PC-9 (cell line): ENCODE data around the gene SEPTIN11. TPM values are rescaled to one million over a fixed set of nuclear protein-coding genes. Genes with fewer than 3 reads are reported as not detected.

ENCODE experiments used
- BruUV-seq: library from RNA; stranded (reverse); fragments of 400-500 nt; replicated peaks from 2 replicates; lab custom pipeline; 2021; lab: Mats Ljungman, UMichigan
- CTCF ChIA-PET: fragments of 300-600 bp; sonication (Branson Sonifier 250); formaldehyde crosslinking; loops from one replicate; lab custom pipeline; 2022; ENCODE audit warnings: antibody characterized with exemption; lab: Charles Lee
- POLR2A ChIA-PET: fragments of 300-600 bp; sonication (Branson Sonifier 250); formaldehyde crosslinking; loops from one replicate; lab custom pipeline; 2022; ENCODE audit warnings: antibody characterized with exemption; ENCODE audit not compliant: unreplicated experiment; lab: Charles Lee
- DNase-seq, 2 experiments: peaks; one replicate each; pipeline versions ENCODE4 v3.0.0 to v3.0.0-alpha.2; 2015 to 2022; ENCODE audit warnings: mixed read lengths in 1 of 2
- H2AFZ ChIP-seq: fragments of 200-600 bp; sonication (generic); 2 replicates; pipeline ENCODE4 v1.8.1; 2017; ENCODE audit warnings: antibody characterized with exemption
- H3F3A ChIP-seq: fragments of 200-600 bp; sonication (generic); 2 replicates; pipeline ENCODE4 v1.8.1; 2017; ENCODE audit warnings: antibody characterized with exemption, mild to moderate bottlenecking, low read depth; ENCODE audit not compliant: insufficient read depth
- H3K27ac ChIP-seq: fragments of 200-600 bp; sonication (generic); 2 replicates; pipeline ENCODE4 v1.6.1; 2016; ENCODE audit warnings: mixed run types
- H3K27me3 ChIP-seq: fragments of 200-600 bp; sonication (generic); 2 replicates; pipeline ENCODE4 v1.6.1; 2016; ENCODE audit warnings: low read depth, mixed run types; ENCODE audit not compliant: insufficient read depth
- H3K36me3 ChIP-seq: fragments of 200-600 bp; sonication (generic); 2 replicates; pipeline ENCODE4 v1.6.1; 2016; ENCODE audit warnings: low read depth, mixed run types
- H3K4me1 ChIP-seq: fragments of 200-600 bp; sonication (generic); replicated peaks from 2 replicates; pipeline ENCODE4 v1.6.1; 2016; ENCODE audit warnings: mixed run types; ENCODE audit not compliant: insufficient read depth
- H3K4me2 ChIP-seq: fragments of 200-600 bp; sonication (generic); 2 replicates; pipeline ENCODE4 v1.6.1; 2017; ENCODE audit warnings: mixed run types
- H3K4me3 ChIP-seq: fragments of 200-600 bp; sonication (generic); 2 replicates; pipeline ENCODE4 v1.6.1; 2016; ENCODE audit warnings: mixed run types
- H3K79me2 ChIP-seq: fragments of 200-600 bp; sonication (generic); 2 replicates; pipeline ENCODE4 v1.6.1; 2017; ENCODE audit warnings: low read depth, mixed run types
- H3K9me2 ChIP-seq: fragments of 200-600 bp; sonication (generic); 2 replicates; pipeline ENCODE4 v1.8.1; 2017; ENCODE audit warnings: mild to moderate bottlenecking; ENCODE audit not compliant: insufficient read depth
- H3K9me3 ChIP-seq: fragments of 200-600 bp; sonication (generic); 2 replicates; pipeline ENCODE4 v1.8.1; 2016; ENCODE audit warnings: low read depth; ENCODE audit not compliant: insufficient read depth
- H4K20me1 ChIP-seq: fragments of 200-600 bp; sonication (generic); 2 replicates; pipeline ENCODE4 v1.8.1; 2017; ENCODE audit not compliant: insufficient read depth
- EZH2 ChIP-seq: fragments of 200-600 bp; sonication (generic); IDR thresholded peaks from 2 replicates; pipeline ENCODE4 v1.8.0; 2017; ENCODE audit warnings: antibody characterized with exemption, low read depth
- intact Hi-C: fragments of 100-400 bp; cut with micrococcal nuclease; formaldehyde crosslinking; loops from one replicate; pipeline ENCODE4 v1.10.0; 2022; ENCODE audit not compliant: unreplicated experiment
- total RNA-seq: library from RNA; stranded (reverse); gene quantifications from 2 replicates; pipeline ENCODE4 v1.2.3, GENCODE V29; 2021
- TF ChIP-seq, protein P1 (sequence below): fragments of 200-600 bp; sonication (generic); conservative IDR thresholded peaks from 2 replicates; pipeline ENCODE4 v1.6.1; 2017; ENCODE audit warnings: mixed run types, antibody characterized with exemption, mild to moderate bottlenecking, moderate library complexity

The SEPTIN11 gene
- total RNA-seq, 1 experiment from 2014 or later, result 48.1 TPM

DNA sequence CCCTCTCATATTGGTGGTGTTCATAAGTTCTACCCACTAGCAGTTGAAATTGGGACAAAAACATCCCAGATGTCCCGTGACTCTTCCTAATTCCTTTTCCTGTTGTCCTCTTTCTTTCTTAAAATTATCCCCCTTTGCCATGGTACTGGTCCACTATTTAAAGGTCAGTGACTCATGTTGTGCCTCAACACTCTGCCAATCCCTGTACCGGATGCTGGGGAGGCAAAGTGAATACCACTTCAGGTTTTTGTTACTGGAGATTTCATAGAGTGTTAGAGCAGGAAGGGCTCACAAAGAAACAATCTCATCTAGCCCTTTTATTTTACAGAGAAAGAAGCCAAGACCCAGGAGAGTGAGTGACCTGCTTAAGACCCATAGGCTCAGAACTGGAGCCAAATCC is 24.6 kb downstream of the SEPTIN11 start:
- POLR2A ChIA-PET, result no interaction called here
- peaks cover 10% of the 10 kb centered on the region; the same call in 1 of the 2 replicates for H3F3A ChIP-seq
- H2AFZ ChIP-seq, result no peak overlapping the region
- no peaks in the 10 kb centered on the region for H3K36me3 ChIP-seq
- H3K4me2 ChIP-seq, result no peak overlapping the region
- CTCF ChIA-PET, result no interaction called here
- no peaks in the 10 kb centered on the region for H3K9me2 ChIP-seq
- H3K4me1 ChIP-seq, result peaks cover 26% of the 10 kb centered on the region
- intact Hi-C loops, result no loop called here
- no TSS peak for BruUV-seq
- no peaks in the 10 kb centered on the region for H3K9me3 ChIP-seq
- H4K20me1 ChIP-seq, result no peaks in the 10 kb centered on the region
- TF ChIP-seq, protein P1, sequence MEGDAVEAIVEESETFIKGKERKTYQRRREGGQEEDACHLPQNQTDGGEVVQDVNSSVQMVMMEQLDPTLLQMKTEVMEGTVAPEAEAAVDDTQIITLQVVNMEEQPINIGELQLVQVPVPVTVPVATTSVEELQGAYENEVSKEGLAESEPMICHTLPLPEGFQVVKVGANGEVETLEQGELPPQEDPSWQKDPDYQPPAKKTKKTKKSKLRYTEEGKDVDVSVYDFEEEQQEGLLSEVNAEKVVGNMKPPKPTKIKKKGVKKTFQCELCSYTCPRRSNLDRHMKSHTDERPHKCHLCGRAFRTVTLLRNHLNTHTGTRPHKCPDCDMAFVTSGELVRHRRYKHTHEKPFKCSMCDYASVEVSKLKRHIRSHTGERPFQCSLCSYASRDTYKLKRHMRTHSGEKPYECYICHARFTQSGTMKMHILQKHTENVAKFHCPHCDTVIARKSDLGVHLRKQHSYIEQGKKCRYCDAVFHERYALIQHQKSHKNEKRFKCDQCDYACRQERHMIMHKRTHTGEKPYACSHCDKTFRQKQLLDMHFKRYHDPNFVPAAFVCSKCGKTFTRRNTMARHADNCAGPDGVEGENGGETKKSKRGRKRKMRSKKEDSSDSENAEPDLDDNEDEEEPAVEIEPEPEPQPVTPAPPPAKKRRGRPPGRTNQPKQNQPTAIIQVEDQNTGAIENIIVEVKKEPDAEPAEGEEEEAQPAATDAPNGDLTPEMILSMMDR, result no peak
- no peak for TF ChIP-seq EZH2
- no peak overlapping the region for H3K4me3 ChIP-seq
- H3K27ac ChIP-seq, result no peak overlapping the region
- no peak for DNase-seq
- H3K79me2 ChIP-seq, result no peaks in the 10 kb centered on the region
- no peaks in the 10 kb centered on the region for H3K27me3 ChIP-seq

DNA sequence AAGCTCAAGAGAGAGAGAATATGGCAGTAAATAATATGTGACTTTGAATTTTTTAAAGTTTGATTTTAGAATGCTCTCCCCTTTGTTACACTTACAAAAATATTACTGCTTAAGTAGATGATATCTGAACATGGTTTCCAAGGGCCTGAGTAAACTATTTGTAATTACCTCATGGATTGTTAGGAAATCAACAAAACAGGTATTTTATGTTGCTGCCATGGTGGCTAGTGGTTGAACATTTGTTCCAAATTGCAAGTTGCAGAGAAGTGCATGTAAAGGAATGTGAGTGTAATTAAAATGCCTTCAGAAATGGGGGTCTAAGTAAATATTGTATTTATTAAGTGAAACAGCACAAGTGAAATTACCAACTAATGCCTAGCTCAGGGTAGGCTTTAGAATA is 27.6 kb downstream of the SEPTIN11 start:
- Histone ChIP-seq H3F3A (peaks cover 10% of the 10 kb centered on the region; the same call in 1 of the 2 replicates), H4K20me1 (no peaks in the 10 kb centered on the region), H3K27ac (peak overlapping the region; percentile 42; the same call in 1 of the 2 replicates), H3K4me2 (peak overlapping the region; percentile 38), H3K9me3 (no peaks in the 10 kb centered on the region), H3K9me2 (no peaks in the 10 kb centered on the region), H2AFZ (no peak overlapping the region), H3K79me2 (0 out of 2 replicates have a peak, but pooled peaks cover 14% of the 10 kb centered on the region), H3K4me3 (no peak overlapping the region), H3K27me3 (no peaks in the 10 kb centered on the region), H3K36me3 (no peaks in the 10 kb centered on the region), H3K4me1 (peaks cover 34% of the 10 kb centered on the region)
- ChIA-PET CTCF (no interaction called here), POLR2A (interaction anchor here (0.6 kb wide), 1 partner anchor 109 kb away, joined by 3 read pairs; no protein-coding TSS in a partner anchor)
- peak in 1 of 2 experiments; percentile 40 for DNase-seq
- no TSS peak for BruUV-seq
- intact Hi-C loops, result no loop called here
- no peak for TF ChIP-seq EZH2
- TF ChIP-seq, protein P1, result no peak

DNA sequence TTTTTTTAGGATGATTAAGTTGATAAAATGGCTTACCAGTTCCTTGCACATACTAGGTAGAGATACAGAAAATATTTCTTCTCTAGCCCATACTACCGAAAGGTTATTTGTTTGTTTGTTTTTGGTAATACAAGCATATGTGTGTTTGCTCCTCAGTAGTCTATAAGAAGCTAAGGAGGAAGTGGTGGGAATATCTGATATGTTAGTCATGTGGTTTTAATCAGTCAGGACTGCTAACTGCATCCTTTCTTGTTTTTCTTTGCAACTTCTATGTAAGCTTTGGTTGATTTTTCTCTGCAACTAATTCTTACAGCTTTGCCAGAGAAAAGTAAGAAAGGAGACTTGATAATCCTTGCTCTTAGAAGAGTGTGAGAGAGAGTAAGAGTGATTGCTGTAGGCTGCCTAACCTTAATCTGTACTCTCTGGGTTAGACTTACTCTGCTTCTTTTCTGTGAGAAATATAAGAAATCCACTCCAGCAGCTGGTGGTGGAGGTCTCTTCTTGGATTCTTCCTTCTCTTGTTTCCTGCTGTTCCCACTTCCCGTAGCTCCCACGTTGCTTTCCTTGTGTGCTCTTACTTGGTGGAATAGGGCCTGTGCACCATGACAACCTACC is 28.3 kb downstream of the SEPTIN11 start:
- DNase-seq, result peak in 1 of 2 experiments; percentile 86
- CTCF ChIA-PET, result no interaction called here
- no peak overlapping the region for H2AFZ ChIP-seq
- H3K36me3 ChIP-seq, result no peaks in the 10 kb centered on the region
- peaks cover 41% of the 10 kb centered on the region for H3K4me1 ChIP-seq
- no peaks in the 10 kb centered on the region for H4K20me1 ChIP-seq
- H3K9me3 ChIP-seq, result no peaks in the 10 kb centered on the region
- H3K4me2 ChIP-seq, result peak overlapping the region; percentile 38
- 0 out of 2 replicates have a peak, but pooled peaks cover 14% of the 10 kb centered on the region for H3K79me2 ChIP-seq
- TF ChIP-seq, protein P1, result no peak
- TF ChIP-seq EZH2, result no peak
- intact Hi-C loops, result no loop called here
- no peaks in the 10 kb centered on the region for H3K27me3 ChIP-seq
- peaks cover 10% of the 10 kb centered on the region; the same call in 1 of the 2 replicates for H3F3A ChIP-seq
- POLR2A ChIA-PET, result interaction anchor here (0.6 kb wide), 1 partner anchor 109 kb away, joined by 3 read pairs; no protein-coding TSS in a partner anchor
- BruUV-seq, result no TSS peak
- H3K9me2 ChIP-seq, result no peaks in the 10 kb centered on the region
- peak overlapping the region; percentile 42; the same call in 1 of the 2 replicates for H3K27ac ChIP-seq
- H3K4me3 ChIP-seq, result no peak overlapping the region
